Hematopoietic multipotent progenitor cell treated with erythropoietin and hydrocortisone succinate and interleukin-3 and kit ligand, for 6 days (in vitro differentiated cells): ENCODE data around the gene VPS39.
"Not testable (repeated sequence)": the region's sequence is repeated elsewhere in the genome, so short reads cannot be mapped to it uniquely, and the experiment has no call there.

Experiments used
- DNase-seq: peaks from one replicate; pipeline ENCODE4 v3.0.0-alpha.2; 2015

Gene VPS39, protein sequence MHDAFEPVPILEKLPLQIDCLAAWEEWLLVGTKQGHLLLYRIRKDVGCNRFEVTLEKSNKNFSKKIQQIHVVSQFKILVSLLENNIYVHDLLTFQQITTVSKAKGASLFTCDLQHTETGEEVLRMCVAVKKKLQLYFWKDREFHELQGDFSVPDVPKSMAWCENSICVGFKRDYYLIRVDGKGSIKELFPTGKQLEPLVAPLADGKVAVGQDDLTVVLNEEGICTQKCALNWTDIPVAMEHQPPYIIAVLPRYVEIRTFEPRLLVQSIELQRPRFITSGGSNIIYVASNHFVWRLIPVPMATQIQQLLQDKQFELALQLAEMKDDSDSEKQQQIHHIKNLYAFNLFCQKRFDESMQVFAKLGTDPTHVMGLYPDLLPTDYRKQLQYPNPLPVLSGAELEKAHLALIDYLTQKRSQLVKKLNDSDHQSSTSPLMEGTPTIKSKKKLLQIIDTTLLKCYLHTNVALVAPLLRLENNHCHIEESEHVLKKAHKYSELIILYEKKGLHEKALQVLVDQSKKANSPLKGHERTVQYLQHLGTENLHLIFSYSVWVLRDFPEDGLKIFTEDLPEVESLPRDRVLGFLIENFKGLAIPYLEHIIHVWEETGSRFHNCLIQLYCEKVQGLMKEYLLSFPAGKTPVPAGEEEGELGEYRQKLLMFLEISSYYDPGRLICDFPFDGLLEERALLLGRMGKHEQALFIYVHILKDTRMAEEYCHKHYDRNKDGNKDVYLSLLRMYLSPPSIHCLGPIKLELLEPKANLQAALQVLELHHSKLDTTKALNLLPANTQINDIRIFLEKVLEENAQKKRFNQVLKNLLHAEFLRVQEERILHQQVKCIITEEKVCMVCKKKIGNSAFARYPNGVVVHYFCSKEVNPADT

DNA sequence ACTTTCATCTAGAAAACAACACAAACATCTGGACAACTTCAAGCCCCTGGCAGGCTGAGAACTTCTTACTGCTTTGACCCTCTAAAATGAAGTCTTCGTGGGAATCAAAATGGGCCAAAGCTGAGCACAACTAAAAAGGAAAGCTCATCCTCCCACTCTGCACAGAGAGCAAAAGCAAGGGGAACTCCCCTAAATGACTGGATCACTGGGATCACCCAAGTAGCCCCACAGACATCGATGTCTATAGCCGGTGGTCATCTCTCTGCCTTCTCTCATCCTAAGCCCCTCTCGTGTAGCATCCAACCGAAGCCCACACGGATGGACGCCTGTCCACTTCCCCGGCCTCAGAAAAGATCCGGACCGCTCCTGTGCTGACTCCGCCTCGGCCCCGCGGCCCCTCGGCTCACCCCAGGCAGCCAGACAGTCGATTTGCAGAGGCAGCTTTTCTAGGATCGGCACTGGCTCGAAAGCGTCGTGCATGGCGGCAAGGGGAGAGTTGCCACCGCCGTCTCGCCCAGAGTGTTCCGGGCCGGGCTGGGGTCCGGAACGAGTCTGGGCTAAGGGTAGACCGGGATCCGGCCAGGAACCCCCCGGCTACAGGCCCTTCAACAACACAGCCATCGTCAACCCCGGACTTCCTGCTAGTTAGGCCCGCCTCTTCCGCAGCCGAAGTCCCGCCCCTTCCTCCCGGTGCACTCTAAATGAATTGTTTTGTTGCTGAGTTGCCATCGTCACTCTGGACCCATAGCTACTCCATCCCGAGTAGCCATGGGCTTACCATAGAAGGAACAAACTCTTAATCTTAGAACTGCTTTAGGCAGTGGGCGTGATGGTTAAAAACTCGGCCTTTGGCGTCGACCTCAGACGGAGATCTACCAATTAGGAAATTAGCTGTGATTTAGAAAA, at the start of gene VPS39:
Gene VPS39, minus strand, starts transcription at position 631 of the 906 bp plus-strand sequence. Its CDS starts 151 bp downstream, at position 480.
- peak; percentile 93 for DNase-seq

DNA sequence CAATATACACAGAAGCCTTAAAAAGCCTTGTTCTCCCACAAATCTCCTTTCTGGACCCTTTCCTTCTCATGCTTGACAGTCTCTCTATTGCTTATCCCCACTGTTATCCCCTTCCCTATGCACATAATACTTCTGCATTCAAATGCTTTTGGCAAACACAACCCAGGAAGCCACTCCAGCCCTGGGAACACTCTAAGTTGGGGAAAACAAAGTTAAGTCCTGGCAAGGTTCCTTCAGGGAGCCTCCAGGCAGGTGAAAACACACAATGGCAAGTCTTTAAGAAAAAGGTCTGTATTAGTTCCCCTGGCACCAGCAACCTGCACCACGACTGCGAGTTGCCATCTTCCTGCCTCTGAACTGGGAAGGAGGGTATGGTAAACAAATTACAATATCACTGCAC, 45.2 kb upstream of the VPS39 start:
- no peak for DNase-seq

GRCh38 chr15:42240823-42241222, 32.7 kb upstream of the VPS39 start:
- DNase-seq = no peak

DNA sequence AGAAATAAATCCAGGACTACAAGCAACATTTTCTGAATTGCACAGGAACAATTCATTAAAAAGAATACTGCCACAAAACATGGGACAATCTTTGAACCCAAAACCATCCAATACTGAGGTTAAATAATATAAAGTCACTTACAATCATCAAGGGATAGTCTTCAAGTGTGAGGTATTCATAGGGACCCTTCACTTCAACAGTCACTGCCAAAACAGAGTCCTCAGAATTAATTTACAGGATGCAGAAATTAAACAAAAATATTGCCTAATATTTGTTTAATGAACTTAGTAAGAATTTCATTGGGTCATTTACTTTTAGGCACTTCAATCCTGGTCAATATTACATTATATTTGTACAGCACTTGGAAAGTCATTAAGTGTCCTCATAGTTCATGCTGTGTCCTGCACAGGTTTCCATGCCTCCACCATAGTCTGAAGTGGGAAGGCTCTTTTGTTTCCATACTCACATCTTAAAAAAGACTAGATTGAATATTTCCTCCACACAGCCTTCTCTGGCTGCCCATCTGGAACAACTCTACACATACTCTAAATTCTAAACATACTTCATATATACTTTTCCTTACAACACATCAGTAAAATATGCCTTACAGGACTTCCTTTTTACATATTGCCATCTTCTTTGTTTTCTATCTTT, 31.6 kb upstream of the VPS39 start:
- DNase-seq = no peak

GRCh38 chr15:42233107-42233506, 25.0 kb upstream of the VPS39 start:
- DNase-seq = no peak

DNA sequence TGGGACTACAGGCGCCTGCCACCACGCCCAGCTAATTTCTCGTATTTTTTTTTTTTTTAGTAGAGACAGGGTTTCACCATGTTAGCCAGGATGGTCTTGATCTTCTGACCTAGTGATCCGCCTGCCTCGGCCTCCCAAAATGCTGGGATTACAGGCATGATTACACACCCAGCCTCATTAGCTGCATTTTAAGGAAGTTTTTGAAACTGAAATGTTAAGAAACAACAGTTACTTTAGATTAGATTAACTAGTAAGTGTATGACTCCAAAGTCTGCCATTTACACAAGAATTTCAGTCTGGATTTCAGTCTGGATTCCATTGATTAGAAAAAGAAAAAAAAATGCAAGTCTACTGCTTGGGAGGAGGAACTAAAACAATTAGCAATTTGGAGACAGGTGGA, 24.5 kb upstream of the VPS39 start:
- DNase-seq = no peak

DNA sequence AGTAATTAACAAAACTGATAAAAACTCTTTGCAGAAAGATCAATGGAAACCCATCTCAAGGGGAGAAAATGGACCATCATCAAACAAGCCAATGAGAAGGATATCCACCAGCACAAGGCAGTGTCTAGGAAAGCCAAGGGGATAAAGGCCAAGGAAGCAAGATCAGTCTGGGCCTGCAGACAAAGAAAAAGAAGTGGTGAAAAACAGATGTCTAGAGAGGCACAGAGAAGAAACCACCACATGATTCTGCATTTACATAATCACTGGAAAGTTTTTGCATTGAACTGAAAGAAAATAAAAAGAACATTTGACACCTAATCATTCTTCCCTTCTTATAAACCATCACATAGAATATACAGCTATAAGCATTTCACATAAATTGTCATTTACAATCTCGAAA, 23.0 kb upstream of the VPS39 start:
- DNase-seq = no peak

- not testable (repeated sequence) for DNase-seq
These were observed 20.9 kb upstream of the VPS39 start for GRCh38 chr15:42228981-42229380.

- DNase-seq = no peak
These were observed 19.9 kb upstream of the VPS39 start for GRCh38 chr15:42228036-42228435.

DNA sequence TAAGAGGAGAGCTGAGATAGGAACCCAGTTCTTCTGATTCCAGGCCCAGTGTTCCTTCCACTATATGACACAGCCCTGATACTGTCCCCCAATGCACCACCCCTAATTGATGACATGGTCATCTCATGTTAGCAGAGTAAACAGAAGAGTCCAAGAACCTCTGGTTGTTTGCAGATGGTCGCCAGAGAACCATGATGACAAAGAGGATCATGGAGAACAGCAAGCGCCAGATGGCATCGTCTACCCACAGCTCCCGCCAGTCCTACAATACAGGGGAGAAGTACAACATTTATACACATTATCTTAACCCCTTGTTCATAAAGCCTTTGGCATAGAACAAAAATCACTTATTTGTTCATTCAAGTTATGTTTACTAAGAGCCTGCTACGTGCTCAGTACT, 18.5 kb upstream of the VPS39 start:
- DNase-seq = no peak

GRCh38 chr15:42220216-42220615, 12.1 kb upstream of the VPS39 start:
- DNase-seq = no peak

DNA sequence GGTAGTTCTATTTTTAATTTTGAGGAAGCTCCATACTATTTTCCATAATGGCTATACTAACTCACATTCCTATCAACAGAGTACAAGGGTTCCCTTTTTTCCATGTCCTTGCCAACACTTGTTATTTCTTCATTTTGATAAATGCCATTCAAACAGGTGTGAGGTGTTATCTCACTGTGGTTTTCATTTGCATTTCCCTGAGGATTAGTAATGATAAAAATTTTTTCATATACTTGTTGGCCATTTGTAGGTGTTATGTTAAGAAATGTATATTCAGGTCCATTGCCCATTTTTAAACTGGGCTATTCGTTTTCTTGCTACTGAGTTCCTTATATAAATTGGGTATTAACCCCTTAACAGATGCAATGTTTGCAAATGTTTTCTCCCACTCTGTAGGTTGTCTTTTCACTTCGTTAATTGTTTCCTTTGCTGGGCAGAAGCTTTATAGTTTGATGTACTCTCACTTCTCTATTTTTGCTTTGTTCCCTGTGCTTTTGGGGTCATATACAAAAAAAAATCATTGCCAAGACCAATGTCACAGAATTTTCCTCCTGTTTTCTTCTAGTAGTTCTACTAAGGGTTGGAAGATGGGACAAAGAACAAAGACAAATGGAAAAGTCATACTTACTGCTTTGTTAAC, 11.0 kb upstream of the VPS39 start:
- no peak for DNase-seq

DNA sequence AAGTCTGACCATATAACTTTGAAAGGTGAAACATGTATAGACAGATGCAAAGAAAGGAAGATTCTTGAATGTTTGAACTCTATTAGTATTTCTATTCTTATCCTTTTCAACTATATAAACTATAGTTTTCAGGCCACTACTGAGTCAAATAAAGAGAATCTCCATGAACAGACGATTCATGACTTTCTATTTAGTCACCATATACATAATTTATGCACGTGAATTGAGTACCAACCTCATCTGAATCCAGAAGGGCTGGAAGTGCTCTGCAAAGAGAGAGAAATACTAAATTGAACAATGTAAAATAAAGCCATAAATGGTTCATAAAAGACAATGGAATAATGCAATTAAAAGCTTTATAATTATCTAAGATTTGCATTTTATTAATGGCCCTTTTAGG, 9.5 kb upstream of the VPS39 start:
- DNase-seq = no peak

GRCh38 chr15:42215913-42216829, 8.1 kb upstream of the VPS39 start:
- DNase-seq = peak; percentile 23

DNA sequence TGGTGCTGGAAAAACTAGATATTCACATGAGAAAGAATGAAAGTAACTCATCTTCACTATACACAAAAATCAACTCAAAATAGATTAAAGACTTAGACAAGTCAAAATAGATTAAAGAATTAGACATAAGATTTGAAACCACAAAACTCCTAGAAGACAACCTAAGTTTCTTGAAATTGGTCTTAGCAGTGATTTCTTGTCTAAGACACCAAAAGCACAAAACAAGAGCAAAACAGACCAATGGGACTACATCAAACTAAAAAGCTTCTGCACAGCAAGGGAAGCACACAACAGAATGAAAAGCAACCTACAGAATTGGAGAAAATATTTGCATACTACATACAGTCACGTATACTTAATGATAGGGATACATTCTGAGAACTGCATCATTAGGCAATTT, 6.5 kb upstream of the VPS39 start:
- no peak for DNase-seq

DNA sequence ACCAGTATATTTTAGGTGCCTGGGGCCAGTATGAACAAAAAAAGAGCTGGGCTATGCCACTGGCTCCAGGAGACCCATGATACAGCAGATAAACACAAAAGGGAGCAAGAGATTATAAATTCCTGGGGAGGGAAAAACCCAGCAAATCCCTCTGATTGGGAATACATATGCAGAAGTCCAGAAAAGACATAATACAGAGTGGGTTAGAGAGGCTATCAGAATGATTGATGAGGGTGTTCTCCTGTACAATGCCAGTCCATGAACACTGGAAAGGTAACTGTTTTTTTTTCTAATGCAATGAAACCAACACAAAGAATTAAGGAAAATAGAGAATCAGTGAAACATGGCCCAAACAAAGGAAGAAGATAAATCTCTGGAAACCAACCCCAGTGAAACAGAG, 5.4 kb upstream of the VPS39 start:
- no peak for DNase-seq

GRCh38 chr15:42210696-42211095, 2.6 kb upstream of the VPS39 start:
- no peak for DNase-seq

DNA sequence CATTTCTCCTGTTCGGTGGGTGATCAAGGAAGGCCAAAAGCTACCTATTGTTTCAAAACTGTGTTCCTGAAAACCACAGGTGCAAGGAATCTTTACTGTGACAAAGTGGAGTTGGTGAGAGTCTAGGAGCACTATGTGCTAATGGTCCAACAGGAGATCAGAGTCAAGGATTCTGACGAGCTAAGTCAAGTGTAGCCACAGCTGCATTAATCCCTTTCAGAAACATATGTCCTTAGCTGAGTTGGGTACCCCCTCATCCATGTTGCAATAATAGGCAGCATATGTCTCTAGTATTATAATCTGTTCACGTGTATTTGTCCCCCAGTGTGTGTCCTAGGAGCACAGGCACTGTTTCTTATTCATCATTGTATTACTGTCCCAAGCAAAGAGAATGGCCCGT, 1.7 kb downstream of the VPS39 start:
- DNase-seq = no peak

DNA sequence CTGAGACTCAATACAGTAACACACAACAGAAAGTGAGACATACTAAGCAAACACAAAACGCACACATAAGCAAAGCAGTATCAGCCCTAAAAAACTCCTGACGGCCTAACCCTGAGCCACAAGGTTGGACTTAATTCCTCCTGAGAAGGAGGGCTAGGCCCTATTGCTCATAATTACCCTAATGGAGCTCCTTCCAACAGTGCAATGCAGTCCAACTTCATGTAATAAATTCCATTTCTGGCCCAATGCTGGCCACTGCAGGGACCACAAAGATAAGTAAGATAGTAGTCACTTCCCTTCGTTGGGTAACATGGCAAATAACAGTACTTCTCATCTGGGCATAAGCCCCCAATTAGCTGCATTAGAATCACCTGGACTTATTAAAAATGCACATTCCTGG, 4.2 kb downstream of the VPS39 start:
- peak; percentile 32 for DNase-seq

DNA sequence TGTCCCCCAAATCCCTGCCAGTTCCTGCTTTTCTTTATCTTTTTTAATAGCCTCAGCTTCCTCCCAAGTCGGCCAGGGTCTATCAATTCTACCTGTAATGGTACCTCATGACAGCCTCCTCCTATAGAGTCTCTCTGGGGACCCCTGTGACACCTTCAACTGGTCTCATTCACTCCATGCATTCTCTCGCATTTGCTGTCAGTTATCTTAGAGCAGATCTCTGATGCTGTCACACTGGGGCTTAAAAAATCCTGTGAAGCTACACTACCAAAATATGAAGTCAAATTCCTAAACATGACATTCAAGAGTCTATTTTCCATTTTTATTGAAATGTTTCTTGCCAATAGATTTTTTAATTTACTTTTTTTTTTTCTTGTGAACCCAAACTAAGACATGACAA, 5.5 kb downstream of the VPS39 start:
- DNase-seq = no peak

DNA sequence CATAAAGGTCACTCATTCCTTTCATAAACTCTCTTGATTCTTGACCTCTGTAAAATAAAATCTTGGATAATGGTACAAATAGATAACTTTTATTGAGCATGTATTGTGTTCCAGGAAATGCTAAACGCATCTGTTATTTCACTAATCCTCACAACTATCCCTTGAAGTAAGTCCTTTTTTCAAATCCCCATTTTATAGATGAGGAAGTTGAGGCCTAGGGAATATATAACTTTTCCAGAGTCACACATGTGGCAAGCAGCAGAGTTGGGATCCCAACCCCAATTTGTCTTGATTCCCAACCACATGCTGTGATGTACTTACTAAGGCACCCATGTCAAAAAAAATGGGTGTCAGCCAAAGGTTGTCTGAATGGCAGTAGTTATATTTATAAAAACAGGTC, 6.3 kb downstream of the VPS39 start:
- DNase-seq = no peak
